OCI-M2 (cell line): ENCODE results near the gene CHURC1.
"Not testable (repeated sequence)": the region's sequence is repeated elsewhere in the genome, so short reads cannot be mapped to it uniquely, and the experiment has no call there.

ENCODE experiments used
- DNase-seq: peaks from one replicate; lab custom pipeline; 2025; ENCODE audit not compliant: unreplicated experiment; lab: John Stamatoyannopoulos, UW

Gene CHURC1

GRCh38 chr14:64906022-64906421 lies 8.2 kb upstream of the CHURC1 start:
- DNase-seq, result no peak

- no peak for DNase-seq
These were observed 3.3 kb upstream of the CHURC1 start for GRCh38 chr14:64910847-64911495.

GRCh38 chr14:64912261-64912660 lies 2.0 kb upstream of the CHURC1 start:
- no peak for DNase-seq

- not testable (repeated sequence) for DNase-seq
These were observed 778 bp upstream of the CHURC1 start for GRCh38 chr14:64913477-64913876.

- DNase-seq, result no peak
These were observed 772 bp downstream of the CHURC1 start for GRCh38 chr14:64915029-64915424.

- no peak for DNase-seq
These were observed 1.5 kb downstream of the CHURC1 start for GRCh38 chr14:64915797-64916196.

GRCh38 chr14:64918216-64918615 lies 4.0 kb downstream of the CHURC1 start:
- DNase-seq, result no peak

GRCh38 chr14:64919215-64919614 lies 5.0 kb downstream of the CHURC1 start:
- no peak for DNase-seq

- no peak for DNase-seq
These were observed 5.4 kb downstream of the CHURC1 start for GRCh38 chr14:64919618-64920017.

GRCh38 chr14:64920465-64920864 lies 6.2 kb downstream of the CHURC1 start:
- no peak for DNase-seq

- DNase-seq, result no peak
These were observed 8.8 kb downstream of the CHURC1 start for GRCh38 chr14:64923015-64923414.

GRCh38 chr14:64926398-64926995 lies 12.2 kb downstream of the CHURC1 start:
- DNase-seq, result no peak

GRCh38 chr14:64927031-64927430 lies 12.8 kb downstream of the CHURC1 start:
- no peak for DNase-seq

GRCh38 chr14:64928239-64929013 lies 14.2 kb downstream of the CHURC1 start:
- no peak for DNase-seq

- DNase-seq, result no peak
These were observed 14.7 kb downstream of the CHURC1 start for GRCh38 chr14:64929014-64929359.

- DNase-seq, result no peak
These were observed 16.0 kb downstream of the CHURC1 start for GRCh38 chr14:64930085-64930843.

- DNase-seq, result no peak
These were observed 16.9 kb downstream of the CHURC1 start for GRCh38 chr14:64931123-64931522.

GRCh38 chr14:64932231-64932630 lies 18.0 kb downstream of the CHURC1 start:
- no peak for DNase-seq

- DNase-seq, result no peak
These were observed 20.2 kb downstream of the CHURC1 start for GRCh38 chr14:64934338-64934929.

GRCh38 chr14:64935508-64935907 lies 21.3 kb downstream of the CHURC1 start:
- no peak for DNase-seq

- DNase-seq, result no peak
These were observed 23.0 kb downstream of the CHURC1 start for GRCh38 chr14:64937171-64937820.
